Measurements from ENCODE around the gene CD7. TPM values are rescaled to one million over a fixed set of nuclear protein-coding genes. Genes with fewer than 3 reads are reported as not detected.

Gene CD7
- total RNA-seq, 1 donor from 2014 or later = 1.0 TPM

DNA sequence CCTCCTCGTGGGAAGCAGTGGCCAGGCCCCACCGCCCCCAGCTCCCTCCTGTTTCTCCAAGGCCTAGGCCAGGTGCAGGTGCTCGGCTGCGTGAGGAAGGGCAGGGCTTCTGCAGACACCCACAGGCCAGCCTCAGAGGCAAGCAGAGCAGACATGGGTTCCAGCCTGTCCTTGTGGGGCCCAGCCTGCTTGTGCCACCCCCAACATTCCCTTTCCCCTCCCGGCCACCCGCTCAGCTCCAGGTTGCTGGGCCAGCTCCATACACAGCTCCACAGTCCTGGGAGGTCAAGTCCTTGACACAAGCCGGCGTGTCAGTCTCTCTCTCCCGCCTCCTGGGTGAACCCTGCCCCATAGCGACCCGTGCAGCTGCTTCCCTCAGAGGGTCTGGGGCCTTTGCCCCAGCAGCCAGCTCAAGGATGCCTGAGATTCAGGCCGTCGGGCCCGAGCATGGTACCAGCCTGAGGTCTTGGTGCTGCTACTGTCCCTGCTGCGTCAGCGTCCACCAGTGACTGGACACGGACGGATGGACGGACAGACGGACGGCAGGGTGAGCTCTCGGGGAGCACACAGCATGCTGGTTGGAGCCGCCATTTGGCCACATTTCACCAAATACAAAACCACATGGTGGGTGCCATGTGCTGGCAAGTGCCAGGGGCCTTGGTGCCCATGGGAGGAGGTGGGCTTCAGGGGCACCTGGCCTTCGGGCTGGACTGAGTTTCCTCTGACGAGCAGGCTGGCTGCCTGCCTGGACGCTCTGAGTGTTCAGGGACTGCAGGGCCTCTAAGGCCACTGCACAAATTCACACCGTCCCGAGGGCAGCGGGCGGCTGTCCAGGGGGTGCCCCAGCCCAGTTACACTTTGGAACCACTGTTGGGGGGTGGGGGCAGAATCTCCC lies 8.1 kb upstream of the CD7 start:
- H3K27ac Mint-ChIP-seq (ENCODE audit: unreplicated experiment) = no peak overlapping the region
- no peak for DNase-seq (ENCODE audit: extremely low spot score, unreplicated experiment)

DNA sequence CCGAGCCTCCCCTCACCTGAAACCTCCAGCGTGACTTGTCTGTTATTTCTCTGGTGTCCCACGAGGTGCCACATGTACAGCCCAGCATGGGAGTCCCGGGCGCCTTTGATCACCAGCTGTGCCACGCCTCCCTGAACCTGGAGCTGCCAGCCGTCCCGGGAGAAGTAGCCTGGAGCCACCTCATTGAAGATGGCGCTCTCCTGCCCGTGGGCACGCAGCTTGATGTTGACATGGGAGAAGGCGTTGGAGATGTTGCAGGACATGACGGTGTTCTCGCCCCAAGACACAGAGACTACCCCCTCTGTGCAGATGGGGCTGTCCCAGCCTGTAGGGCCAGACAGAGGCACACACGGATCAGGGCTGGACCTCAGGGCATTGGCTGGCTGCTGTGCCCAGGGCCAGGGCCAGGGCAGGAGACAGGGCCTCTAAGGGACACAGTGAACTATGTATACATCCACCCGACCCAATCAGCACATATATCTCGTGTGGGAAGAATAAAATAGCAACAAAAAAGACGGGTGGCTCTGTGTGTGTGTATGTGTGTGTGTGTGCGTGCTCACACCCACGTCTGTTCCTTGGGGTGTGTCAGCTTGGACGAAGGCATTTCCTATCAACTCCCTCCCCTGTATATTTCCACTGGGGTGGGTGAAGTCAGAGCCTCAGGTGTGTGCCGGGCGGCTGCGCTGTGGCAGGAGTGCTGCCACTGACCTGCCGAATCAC lies 7.3 kb upstream of the CD7 start:
- Mint-ChIP-seq H3K36me3 (ENCODE audit: unreplicated experiment) (no peaks in the 10 kb centered on the region), H3K9me3 (ENCODE audit: unreplicated experiment) (no peaks in the 10 kb centered on the region), H3K4me3 (ENCODE audit: unreplicated experiment) (no peak overlapping the region), H3K27ac (ENCODE audit: unreplicated experiment) (no peak overlapping the region), H3K4me1 (ENCODE audit: unreplicated experiment) (peaks cover 15% of the 10 kb centered on the region), H3K27me3 (ENCODE audit: unreplicated experiment) (peaks cover 3% of the 10 kb centered on the region)
- DNase-seq (ENCODE audit: extremely low spot score, unreplicated experiment) = no peak
- TF ChIP-seq, protein P1, sequence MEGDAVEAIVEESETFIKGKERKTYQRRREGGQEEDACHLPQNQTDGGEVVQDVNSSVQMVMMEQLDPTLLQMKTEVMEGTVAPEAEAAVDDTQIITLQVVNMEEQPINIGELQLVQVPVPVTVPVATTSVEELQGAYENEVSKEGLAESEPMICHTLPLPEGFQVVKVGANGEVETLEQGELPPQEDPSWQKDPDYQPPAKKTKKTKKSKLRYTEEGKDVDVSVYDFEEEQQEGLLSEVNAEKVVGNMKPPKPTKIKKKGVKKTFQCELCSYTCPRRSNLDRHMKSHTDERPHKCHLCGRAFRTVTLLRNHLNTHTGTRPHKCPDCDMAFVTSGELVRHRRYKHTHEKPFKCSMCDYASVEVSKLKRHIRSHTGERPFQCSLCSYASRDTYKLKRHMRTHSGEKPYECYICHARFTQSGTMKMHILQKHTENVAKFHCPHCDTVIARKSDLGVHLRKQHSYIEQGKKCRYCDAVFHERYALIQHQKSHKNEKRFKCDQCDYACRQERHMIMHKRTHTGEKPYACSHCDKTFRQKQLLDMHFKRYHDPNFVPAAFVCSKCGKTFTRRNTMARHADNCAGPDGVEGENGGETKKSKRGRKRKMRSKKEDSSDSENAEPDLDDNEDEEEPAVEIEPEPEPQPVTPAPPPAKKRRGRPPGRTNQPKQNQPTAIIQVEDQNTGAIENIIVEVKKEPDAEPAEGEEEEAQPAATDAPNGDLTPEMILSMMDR (IDR thresholded peaks at IDR 0.05) = no peak

More for the DNA sequence above, 8.1 kb upstream of the CD7 start:
- Mint-ChIP-seq H3K36me3 (ENCODE audit: unreplicated experiment) (no peaks in the 10 kb centered on the region), H3K9me3 (ENCODE audit: unreplicated experiment) (no peaks in the 10 kb centered on the region), H3K4me3 (ENCODE audit: unreplicated experiment) (no peak overlapping the region), H3K27me3 (ENCODE audit: unreplicated experiment) (peaks cover 3% of the 10 kb centered on the region), H3K4me1 (ENCODE audit: unreplicated experiment) (peaks cover 21% of the 10 kb centered on the region)
- TF ChIP-seq, protein P1 (IDR thresholded peaks at IDR 0.05) = no peak

DNA sequence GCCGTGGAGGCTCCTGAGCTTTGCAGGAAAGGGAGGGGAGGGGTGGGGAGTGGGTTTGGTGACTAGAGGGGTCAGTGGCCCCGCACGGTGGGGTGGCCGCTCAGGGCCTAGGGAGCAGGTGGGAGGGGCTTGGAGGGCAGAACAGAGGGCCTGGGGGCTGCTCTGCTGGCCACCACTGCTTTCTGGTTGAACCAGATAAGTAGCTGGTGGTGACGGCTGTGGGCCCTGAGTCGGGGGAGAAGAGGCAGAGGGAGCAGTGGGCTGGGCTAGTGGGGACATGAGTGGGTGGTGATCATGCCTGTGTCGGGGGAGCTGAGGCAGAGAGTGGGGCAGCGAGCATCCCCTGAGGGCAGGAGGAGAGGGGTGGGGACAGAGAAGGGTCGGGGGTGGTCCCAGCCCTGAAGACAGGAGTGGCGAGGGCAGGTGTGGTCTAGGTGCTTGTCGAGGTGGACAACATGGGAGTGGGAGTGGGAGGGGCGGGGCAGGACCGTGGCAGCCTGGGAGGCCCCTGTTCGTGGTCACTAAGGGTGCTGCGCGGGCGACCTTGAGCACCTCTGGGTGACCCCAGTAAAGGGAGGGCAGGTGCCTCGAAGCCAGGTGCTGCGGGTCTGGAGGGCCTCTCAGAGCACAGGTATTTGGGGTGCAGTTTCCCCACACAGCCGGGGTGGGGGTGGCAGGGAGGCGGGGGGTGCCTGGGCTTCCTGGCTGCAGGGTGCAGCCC lies 6.3 kb upstream of the CD7 start:
- Mint-ChIP-seq H3K36me3 (ENCODE audit: unreplicated experiment) (no peaks in the 10 kb centered on the region), H3K27me3 (ENCODE audit: unreplicated experiment) (peaks cover 3% of the 10 kb centered on the region), H3K27ac (ENCODE audit: unreplicated experiment) (no peak overlapping the region), H3K4me1 (ENCODE audit: unreplicated experiment) (peaks cover 9% of the 10 kb centered on the region), H3K9me3 (ENCODE audit: unreplicated experiment) (no peaks in the 10 kb centered on the region), H3K4me3 (ENCODE audit: unreplicated experiment) (no peak overlapping the region)
- no peak for DNase-seq (ENCODE audit: extremely low spot score, unreplicated experiment)
- TF ChIP-seq, protein P1 (IDR thresholded peaks at IDR 0.05) = no peak

DNA sequence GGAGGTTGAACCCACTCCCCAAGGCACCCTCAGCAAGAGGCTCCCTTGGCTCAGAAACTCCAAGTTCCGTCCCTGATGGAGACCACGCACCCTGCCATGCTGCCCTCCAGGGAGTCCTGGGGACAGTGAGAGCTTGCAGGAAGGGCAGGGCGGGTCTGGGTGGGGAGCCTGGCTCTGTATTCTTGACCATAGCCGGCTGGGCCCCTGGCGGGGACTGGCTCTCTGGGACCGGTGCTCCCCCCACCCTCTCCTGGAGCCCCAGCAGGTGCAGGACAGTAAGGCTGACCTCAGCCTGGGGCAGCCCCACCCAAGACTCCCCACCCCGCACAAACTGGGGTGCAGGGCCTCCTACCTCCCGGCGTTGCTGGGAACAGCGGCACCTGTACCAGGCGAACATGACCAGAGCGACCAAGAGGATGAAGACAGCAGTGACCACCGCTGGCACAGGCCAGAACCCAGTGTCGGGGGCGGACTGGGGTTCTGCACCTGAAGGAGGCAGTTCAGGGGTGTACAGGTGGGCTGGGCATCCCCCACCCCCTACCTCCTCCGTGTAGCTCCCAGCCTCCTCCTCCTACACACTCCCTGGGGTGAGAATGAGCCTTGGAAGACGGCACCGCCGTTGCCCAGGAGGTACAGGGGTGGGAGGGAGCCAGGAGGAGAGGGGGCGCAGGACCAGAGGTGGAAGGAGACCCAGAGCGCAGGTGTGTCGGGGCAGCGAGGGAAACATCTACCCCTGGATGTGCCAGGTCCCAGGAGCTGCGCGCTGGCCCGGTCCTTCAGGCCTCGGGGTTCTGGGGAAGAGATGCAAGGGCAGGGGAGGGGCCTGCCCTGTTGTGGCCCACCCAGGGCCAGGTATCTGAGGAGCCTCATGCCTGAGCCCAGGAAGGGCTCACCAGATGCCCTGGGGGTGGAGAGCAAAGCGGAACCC lies 5.4 kb upstream of the CD7 start:
- no peaks in the 10 kb centered on the region for H3K9me3 Mint-ChIP-seq (ENCODE audit: unreplicated experiment)
- H3K27ac Mint-ChIP-seq (ENCODE audit: unreplicated experiment) = no peak overlapping the region
- TF ChIP-seq, protein P1 (IDR thresholded peaks at IDR 0.05) = no peak
- peaks cover 6% of the 10 kb centered on the region for H3K4me1 Mint-ChIP-seq (ENCODE audit: unreplicated experiment)
- H3K27me3 Mint-ChIP-seq (ENCODE audit: unreplicated experiment) = peaks cover 3% of the 10 kb centered on the region
- no peak for DNase-seq (ENCODE audit: extremely low spot score, unreplicated experiment)
- H3K36me3 Mint-ChIP-seq (ENCODE audit: unreplicated experiment) = no peaks in the 10 kb centered on the region
- H3K4me3 Mint-ChIP-seq (ENCODE audit: unreplicated experiment) = no peak overlapping the region
